HepG2 (cell line): ENCODE data around the gene ABHD17A. TPM values are rescaled to one million over a fixed set of nuclear protein-coding genes. Genes with fewer than 3 reads are reported as not detected.

ENCODE experiments used
- KAT8 ChIP-seq: IDR thresholded peaks from 2 replicates; pipeline ENCODE4 v1.6.1; 2016; ENCODE audit warnings: missing genetic modification reagents, missing compliant biosample characterization
- ONECUT2 ChIP-seq: sonication (generic); formaldehyde crosslinking; IDR thresholded peaks from 2 replicates; pipeline ENCODE4 v1.4.0; 2020; ENCODE audit warnings: missing genetic modification reagents
- POLR2AphosphoS2 ChIP-seq: IDR thresholded peaks from 2 replicates; pipeline ENCODE4 v1.6.1; 2011; ENCODE audit warnings: low read depth, low read length, improper control_type of control experiment
- ZFP36L1 ChIP-seq: sonication (generic); formaldehyde crosslinking; IDR thresholded peaks from 2 replicates; pipeline ENCODE4 v1.8.0; 2022; ENCODE audit warnings: mild to moderate bottlenecking, missing genetic modification reagents, moderate library complexity
- ZFP82 ChIP-seq: sonication (generic); formaldehyde crosslinking; IDR thresholded peaks from 2 replicates; pipeline ENCODE4 v1.5.1; 2020; ENCODE audit warnings: mild to moderate bottlenecking, missing genetic modification reagents, borderline replicate concordance
- ZFY ChIP-seq: sonication (generic); formaldehyde crosslinking; IDR thresholded peaks from 2 replicates; pipeline ENCODE4 v1.4.0; 2020; ENCODE audit warnings: missing genetic modification reagents
- ZMAT3 ChIP-seq: sonication (generic); formaldehyde crosslinking; conservative IDR thresholded peaks from 2 replicates; pipeline ENCODE4 v1.7.0; 2021; ENCODE audit warnings: missing genetic modification reagents
- ZNF382 ChIP-seq: sonication (generic); formaldehyde crosslinking; IDR thresholded peaks from 2 replicates; pipeline ENCODE4 v1.5.0; 2020; ENCODE audit warnings: missing genetic modification reagents, mild to moderate bottlenecking, borderline replicate concordance
- ZSCAN20 ChIP-seq: sonication (generic); formaldehyde crosslinking; IDR thresholded peaks from 2 replicates; pipeline ENCODE4 v1.4.0; 2020; ENCODE audit warnings: missing genetic modification reagents, mild to moderate bottlenecking, borderline replicate concordance
- polyA plus RNA-seq, 8 experiments: library from polyadenylated mRNA; depleted of rRNA in 3 of 8; stranded (reverse) in 7 of 8; unstranded in 1 of 8; fragments of >200 nt; fragmentation: Illumina TruSeq in 4 of 8; extraction: Trizol in 4 of 8; gene quantifications; 2 replicates each; pipeline versions ENCODE4 v1.2.1 to v1.2.3, GENCODE V29; 2011 to 2016; ENCODE audit warnings: low read depth in 4 of 8, missing spikeins in 1 of 8, mixed read lengths in 1 of 8; ENCODE audit not compliant: insufficient read depth in 1 of 8
- total RNA-seq, 5 experiments: library from RNA; depleted of rRNA; stranded (reverse); fragments of >200 nt; fragmentation: Illumina TruSeq; extraction: Trizol; gene quantifications; 2 replicates each; pipeline ENCODE4 v1.2.3, GENCODE V29; 2016; ENCODE audit warnings: low read depth in 1 of 5
- TF ChIP-seq, protein P1 (sequence below): sonication (generic); formaldehyde crosslinking; IDR thresholded peaks from 2 replicates; pipeline ENCODE4 v1.5.0; 2020; ENCODE audit warnings: mild to moderate bottlenecking, missing genetic modification reagents, borderline replicate concordance
- TF ChIP-seq, protein P2 (sequence below): sonication (generic); formaldehyde crosslinking; IDR thresholded peaks from 2 replicates; pipeline ENCODE4 v1.5.0; 2020; ENCODE audit warnings: mild to moderate bottlenecking, missing genetic modification reagents
- TF ChIP-seq, protein P3 (sequence below): sonication (generic); formaldehyde crosslinking; IDR thresholded peaks from 2 replicates; pipeline ENCODE4 v1.4.0; 2020; ENCODE audit warnings: missing genetic modification reagents, low read depth, mild to moderate bottlenecking, borderline replicate concordance
- TF ChIP-seq, protein P4 (sequence below): sonication (generic); formaldehyde crosslinking; IDR thresholded peaks from 2 replicates; pipeline ENCODE4 v1.8.1; 2023; ENCODE audit warnings: mild to moderate bottlenecking, missing genetic modification reagents

Gene ABHD17A
- total and polyA plus RNA-seq, 2 of the 13 experiments (the other 11 are each of a cell fraction or from before 2014, with no cell fraction given) = 27.7 to 40.8 TPM

DNA sequence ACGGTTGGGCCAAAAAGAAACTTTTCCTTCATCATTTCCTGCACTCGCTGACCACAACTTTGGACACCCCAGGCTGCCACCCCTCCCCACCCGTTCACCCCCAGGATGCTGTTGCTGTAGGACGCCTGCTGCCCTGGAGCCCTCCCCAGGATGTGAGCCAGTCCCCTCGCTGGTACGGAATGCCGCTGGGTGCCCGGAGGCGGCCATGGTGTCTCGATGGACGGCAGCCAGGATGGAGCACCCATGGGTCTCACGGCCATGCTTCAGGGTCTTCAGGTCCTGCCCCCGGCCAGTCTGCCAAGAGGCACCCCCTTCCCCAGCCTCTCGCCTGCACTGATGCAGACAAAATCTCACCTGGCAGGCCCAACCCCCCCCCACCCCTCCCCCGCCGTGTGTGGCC, 40.2 kb upstream of the ABHD17A start (continued):
- TF ChIP-seq, protein P1, sequence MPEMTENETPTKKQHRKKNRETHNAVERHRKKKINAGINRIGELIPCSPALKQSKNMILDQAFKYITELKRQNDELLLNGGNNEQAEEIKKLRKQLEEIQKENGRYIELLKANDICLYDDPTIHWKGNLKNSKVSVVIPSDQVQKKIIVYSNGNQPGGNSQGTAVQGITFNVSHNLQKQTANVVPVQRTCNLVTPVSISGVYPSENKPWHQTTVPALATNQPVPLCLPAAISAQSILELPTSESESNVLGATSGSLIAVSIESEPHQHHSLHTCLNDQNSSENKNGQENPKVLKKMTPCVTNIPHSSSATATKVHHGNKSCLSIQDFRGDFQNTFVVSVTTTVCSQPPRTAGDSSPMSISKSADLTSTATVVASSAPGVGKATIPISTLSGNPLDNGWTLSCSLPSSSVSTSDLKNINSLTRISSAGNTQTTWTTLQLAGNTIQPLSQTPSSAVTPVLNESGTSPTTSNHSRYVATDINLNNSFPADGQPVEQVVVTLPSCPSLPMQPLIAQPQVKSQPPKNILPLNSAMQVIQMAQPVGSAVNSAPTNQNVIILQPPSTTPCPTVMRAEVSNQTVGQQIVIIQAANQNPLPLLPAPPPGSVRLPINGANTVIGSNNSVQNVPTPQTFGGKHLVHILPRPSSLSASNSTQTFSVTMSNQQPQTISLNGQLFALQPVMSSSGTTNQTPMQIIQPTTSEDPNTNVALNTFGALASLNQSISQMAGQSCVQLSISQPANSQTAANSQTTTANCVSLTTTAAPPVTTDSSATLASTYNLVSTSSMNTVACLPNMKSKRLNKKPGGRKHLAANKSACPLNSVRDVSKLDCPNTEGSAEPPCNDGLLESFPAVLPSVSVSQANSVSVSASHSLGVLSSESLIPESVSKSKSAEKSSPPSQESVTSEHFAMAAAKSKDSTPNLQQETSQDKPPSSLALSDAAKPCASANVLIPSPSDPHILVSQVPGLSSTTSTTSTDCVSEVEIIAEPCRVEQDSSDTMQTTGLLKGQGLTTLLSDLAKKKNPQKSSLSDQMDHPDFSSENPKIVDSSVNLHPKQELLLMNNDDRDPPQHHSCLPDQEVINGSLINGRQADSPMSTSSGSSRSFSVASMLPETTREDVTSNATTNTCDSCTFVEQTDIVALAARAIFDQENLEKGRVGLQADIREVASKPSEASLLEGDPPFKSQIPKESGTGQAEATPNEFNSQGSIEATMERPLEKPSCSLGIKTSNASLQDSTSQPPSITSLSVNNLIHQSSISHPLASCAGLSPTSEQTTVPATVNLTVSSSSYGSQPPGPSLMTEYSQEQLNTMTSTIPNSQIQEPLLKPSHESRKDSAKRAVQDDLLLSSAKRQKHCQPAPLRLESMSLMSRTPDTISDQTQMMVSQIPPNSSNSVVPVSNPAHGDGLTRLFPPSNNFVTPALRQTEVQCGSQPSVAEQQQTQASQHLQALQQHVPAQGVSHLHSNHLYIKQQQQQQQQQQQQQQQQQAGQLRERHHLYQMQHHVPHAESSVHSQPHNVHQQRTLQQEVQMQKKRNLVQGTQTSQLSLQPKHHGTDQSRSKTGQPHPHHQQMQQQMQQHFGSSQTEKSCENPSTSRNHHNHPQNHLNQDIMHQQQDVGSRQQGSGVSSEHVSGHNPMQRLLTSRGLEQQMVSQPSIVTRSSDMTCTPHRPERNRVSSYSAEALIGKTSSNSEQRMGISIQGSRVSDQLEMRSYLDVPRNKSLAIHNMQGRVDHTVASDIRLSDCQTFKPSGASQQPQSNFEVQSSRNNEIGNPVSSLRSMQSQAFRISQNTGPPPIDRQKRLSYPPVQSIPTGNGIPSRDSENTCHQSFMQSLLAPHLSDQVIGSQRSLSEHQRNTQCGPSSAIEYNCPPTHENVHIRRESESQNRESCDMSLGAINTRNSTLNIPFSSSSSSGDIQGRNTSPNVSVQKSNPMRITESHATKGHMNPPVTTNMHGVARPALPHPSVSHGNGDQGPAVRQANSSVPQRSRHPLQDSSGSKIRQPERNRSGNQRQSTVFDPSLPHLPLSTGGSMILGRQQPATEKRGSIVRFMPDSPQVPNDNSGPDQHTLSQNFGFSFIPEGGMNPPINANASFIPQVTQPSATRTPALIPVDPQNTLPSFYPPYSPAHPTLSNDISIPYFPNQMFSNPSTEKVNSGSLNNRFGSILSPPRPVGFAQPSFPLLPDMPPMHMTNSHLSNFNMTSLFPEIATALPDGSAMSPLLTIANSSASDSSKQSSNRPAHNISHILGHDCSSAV (CRISPR knock-in tag) = no peak
- TF ChIP-seq ZFP82 (CRISPR knock-in tag) (no peak), ZNF382 (CRISPR knock-in tag) (no peak), ZFY (CRISPR knock-in tag) (no peak), KAT8 (CRISPR knock-in tag) (no peak), ZFP36L1 (CRISPR knock-in tag) (no peak), POLR2AphosphoS2 (no peak), ZMAT3 (CRISPR knock-in tag) (no peak), ONECUT2 (CRISPR knock-in tag) (no peak), ZSCAN20 (CRISPR knock-in tag) (no peak)
- TF ChIP-seq, protein P2, sequence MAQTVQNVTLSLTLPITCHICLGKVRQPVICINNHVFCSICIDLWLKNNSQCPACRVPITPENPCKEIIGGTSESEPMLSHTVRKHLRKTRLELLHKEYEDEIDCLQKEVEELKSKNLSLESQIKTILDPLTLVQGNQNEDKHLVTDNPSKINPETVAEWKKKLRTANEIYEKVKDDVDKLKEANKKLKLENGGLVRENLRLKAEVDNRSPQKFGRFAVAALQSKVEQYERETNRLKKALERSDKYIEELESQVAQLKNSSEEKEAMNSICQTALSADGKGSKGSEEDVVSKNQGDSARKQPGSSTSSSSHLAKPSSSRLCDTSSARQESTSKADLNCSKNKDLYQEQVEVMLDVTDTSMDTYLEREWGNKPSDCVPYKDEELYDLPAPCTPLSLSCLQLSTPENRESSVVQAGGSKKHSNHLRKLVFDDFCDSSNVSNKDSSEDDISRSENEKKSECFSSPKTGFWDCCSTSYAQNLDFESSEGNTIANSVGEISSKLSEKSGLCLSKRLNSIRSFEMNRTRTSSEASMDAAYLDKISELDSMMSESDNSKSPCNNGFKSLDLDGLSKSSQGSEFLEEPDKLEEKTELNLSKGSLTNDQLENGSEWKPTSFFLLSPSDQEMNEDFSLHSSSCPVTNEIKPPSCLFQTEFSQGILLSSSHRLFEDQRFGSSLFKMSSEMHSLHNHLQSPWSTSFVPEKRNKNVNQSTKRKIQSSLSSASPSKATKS = no peak
- TF ChIP-seq, protein P3, sequence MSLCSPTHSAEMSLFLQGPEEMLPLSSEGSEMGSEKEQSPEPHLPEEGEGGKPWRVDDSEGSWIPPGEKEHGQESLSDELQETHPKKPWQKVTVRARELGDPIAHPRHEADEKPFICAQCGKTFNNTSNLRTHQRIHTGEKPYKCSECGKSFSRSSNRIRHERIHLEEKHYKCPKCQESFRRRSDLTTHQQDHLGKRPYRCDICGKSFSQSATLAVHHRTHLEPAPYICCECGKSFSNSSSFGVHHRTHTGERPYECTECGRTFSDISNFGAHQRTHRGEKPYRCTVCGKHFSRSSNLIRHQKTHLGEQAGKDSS (CRISPR knock-in tag) = no peak
- TF ChIP-seq, protein P4, sequence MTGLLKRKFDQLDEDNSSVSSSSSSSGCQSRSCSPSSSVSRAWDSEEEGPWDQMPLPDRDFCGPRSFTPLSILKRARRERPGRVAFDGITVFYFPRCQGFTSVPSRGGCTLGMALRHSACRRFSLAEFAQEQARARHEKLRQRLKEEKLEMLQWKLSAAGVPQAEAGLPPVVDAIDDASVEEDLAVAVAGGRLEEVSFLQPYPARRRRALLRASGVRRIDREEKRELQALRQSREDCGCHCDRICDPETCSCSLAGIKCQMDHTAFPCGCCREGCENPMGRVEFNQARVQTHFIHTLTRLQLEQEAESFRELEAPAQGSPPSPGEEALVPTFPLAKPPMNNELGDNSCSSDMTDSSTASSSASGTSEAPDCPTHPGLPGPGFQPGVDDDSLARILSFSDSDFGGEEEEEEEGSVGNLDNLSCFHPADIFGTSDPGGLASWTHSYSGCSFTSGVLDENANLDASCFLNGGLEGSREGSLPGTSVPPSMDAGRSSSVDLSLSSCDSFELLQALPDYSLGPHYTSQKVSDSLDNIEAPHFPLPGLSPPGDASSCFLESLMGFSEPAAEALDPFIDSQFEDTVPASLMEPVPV = no peak
